Neural cell (in vitro differentiated cells): ENCODE data around the gene IDH3A.
"Not testable (repeated sequence)": the region's sequence is repeated elsewhere in the genome, so short reads cannot be mapped to it uniquely, and the experiment has no call there.

Experiments
- EP300 ChIP-seq: fragments of 450-650 bp; conservative IDR thresholded peaks from 2 replicates; pipeline ENCODE4 v1.6.1; 2014; ENCODE audit warnings: antibody characterized with exemption, mild to moderate bottlenecking, moderate library complexity; ENCODE audit not compliant: poor library complexity, severe bottlenecking
- EZH2 ChIP-seq: fragments of 200-600, 300-800 bp; shearing (Covaris generic), sonication (generic); IDR thresholded peaks from 2 replicates; pipeline ENCODE4 v1.6.1; 2014; ENCODE audit warnings: antibody characterized with exemption, low read length, borderline replicate concordance, mild to moderate bottlenecking; ENCODE audit not compliant: insufficient read depth, poor library complexity, severe bottlenecking
- POLR2AphosphoS5 ChIP-seq: IDR thresholded peaks from 2 replicates; pipeline ENCODE4 v1.6.1; 2012
- RAD21 ChIP-seq: fragments of 450-650 bp; conservative IDR thresholded peaks from 2 replicates; pipeline ENCODE4 v1.6.1; 2014; ENCODE audit warnings: antibody characterized with exemption, mild to moderate bottlenecking, moderate library complexity
- SMC3 ChIP-seq: fragments of 450-650 bp; conservative IDR thresholded peaks from 2 replicates; pipeline ENCODE4 v1.6.1; 2014; ENCODE audit warnings: antibody characterized with exemption, mild to moderate bottlenecking, moderate library complexity; ENCODE audit not compliant: poor library complexity
- TAF1 ChIP-seq: IDR thresholded peaks from 2 replicates; pipeline ENCODE4 v1.6.1; 2012; ENCODE audit warnings: low read depth
- TF ChIP-seq, protein P1 (sequence below): IDR thresholded peaks from 2 replicates; pipeline ENCODE4 v1.6.1; 2012; ENCODE audit warnings: borderline replicate concordance
- TF ChIP-seq, protein P2 (sequence below): fragments of 450-650 bp; IDR thresholded peaks from 2 replicates; pipeline ENCODE4 v1.5.1; 2014; ENCODE audit warnings: antibody characterized with exemption, mild to moderate bottlenecking, moderate library complexity; ENCODE audit not compliant: poor library complexity, severe bottlenecking

DNA sequence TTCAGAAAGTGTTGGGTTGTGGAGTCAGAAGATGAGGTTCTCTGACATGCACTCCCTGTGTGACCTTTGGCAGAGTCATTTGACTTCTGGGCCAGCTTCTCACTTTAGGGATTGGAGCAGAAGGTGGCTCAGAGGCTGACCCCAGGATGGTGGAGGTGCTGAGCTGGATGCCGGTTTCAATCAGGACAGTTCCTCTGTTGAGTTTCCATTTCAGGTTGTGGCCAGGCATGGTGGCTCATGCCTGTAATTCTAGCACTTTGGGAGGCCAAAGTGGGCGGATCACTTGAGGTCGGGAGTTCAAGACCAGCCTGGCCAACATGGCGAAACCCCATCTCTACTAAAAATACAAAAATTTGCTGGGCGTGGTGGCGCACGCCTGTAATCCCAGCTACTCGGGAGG is 1.9 kb downstream of the IDH3A start:
- TF ChIP-seq, protein P1, sequence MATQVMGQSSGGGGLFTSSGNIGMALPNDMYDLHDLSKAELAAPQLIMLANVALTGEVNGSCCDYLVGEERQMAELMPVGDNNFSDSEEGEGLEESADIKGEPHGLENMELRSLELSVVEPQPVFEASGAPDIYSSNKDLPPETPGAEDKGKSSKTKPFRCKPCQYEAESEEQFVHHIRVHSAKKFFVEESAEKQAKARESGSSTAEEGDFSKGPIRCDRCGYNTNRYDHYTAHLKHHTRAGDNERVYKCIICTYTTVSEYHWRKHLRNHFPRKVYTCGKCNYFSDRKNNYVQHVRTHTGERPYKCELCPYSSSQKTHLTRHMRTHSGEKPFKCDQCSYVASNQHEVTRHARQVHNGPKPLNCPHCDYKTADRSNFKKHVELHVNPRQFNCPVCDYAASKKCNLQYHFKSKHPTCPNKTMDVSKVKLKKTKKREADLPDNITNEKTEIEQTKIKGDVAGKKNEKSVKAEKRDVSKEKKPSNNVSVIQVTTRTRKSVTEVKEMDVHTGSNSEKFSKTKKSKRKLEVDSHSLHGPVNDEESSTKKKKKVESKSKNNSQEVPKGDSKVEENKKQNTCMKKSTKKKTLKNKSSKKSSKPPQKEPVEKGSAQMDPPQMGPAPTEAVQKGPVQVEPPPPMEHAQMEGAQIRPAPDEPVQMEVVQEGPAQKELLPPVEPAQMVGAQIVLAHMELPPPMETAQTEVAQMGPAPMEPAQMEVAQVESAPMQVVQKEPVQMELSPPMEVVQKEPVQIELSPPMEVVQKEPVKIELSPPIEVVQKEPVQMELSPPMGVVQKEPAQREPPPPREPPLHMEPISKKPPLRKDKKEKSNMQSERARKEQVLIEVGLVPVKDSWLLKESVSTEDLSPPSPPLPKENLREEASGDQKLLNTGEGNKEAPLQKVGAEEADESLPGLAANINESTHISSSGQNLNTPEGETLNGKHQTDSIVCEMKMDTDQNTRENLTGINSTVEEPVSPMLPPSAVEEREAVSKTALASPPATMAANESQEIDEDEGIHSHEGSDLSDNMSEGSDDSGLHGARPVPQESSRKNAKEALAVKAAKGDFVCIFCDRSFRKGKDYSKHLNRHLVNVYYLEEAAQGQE: not testable (repeated sequence)
- not testable (repeated sequence) for TF ChIP-seq POLR2AphosphoS5, SMC3, TAF1, EZH2, EP300, RAD21
- TF ChIP-seq, protein P2, sequence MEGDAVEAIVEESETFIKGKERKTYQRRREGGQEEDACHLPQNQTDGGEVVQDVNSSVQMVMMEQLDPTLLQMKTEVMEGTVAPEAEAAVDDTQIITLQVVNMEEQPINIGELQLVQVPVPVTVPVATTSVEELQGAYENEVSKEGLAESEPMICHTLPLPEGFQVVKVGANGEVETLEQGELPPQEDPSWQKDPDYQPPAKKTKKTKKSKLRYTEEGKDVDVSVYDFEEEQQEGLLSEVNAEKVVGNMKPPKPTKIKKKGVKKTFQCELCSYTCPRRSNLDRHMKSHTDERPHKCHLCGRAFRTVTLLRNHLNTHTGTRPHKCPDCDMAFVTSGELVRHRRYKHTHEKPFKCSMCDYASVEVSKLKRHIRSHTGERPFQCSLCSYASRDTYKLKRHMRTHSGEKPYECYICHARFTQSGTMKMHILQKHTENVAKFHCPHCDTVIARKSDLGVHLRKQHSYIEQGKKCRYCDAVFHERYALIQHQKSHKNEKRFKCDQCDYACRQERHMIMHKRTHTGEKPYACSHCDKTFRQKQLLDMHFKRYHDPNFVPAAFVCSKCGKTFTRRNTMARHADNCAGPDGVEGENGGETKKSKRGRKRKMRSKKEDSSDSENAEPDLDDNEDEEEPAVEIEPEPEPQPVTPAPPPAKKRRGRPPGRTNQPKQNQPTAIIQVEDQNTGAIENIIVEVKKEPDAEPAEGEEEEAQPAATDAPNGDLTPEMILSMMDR: not testable (repeated sequence)
